ENCODE data around the gene PEX7. TPM values are rescaled to one million over a fixed set of nuclear protein-coding genes. Genes with fewer than 3 reads are reported as not detected.

The PEX7 gene
- total and polyA plus RNA-seq, 2 experiments from 2014 or later = 11.8 to 13.5 TPM

DNA sequence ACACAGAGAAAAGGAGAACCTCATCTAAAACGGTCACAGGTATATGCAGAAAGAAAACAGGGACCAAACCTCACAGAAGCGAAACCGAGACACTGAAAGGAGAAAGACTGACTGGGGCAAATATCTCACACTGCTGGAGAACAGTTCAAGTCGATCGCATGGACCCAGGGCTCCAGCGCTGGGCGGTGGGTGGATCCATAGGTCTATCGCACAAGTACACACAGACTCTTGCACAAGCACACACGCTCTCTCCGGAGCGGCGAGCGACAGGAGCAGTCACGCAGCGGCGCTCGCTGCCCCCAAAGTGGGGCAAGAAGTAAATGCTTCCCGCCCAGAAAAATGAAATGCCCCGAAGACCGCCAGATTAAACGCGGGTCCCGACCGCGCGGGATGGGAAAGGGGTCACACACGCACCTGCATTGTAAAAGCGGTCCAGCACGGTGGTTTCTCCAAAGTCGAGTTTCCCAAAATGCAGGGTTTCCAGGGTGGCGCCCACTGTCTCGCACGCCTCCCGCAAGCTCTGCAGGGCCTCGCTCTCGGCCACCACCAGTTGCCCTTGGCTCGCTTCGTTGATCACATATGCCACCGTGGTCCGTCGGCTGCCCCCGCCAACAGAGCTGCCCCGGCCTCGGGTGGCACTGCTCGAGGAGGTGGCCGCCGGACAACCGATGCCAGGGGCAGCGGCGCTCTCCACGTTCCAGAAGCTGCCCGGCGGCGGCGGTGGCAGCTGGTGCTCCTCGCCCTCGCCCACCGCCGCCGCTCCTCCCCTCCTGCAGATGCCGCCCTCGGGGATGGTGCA is 30.9 kb upstream of the PEX7 start:
- Histone ChIP-seq H3F3A (replicated peaks; ENCODE audit: low read depth) (0 out of 2 replicates have a peak, but pooled peaks cover 3% of the 10 kb centered on the region), H3K36me3 (ENCODE audit: insufficient read depth) (no peaks in the 10 kb centered on the region), H3K79me2 (replicated peaks; ENCODE audit: insufficient read depth) (no peaks in the 10 kb centered on the region), H3K27ac (ENCODE audit: low read depth) (no peak overlapping the region), H3K4me1 (ENCODE audit: insufficient read depth) (peaks cover 12% of the 10 kb centered on the region; the same call in 1 of the 2 replicates), H3K9me2 (ENCODE audit: insufficient read depth) (no peaks in the 10 kb centered on the region), H2AFZ (peak overlapping the region; percentile 69; the same call in 1 of the 2 replicates), H3K4me2 (peak overlapping the region; percentile 98), H4K20me1 (replicated peaks; ENCODE audit: insufficient read depth) (no peaks in the 10 kb centered on the region), H3K4me3 (peak overlapping the region; percentile 90), H3K27me3 (ENCODE audit: insufficient read depth) (peaks cover 60% of the 10 kb centered on the region)
- Mint-ChIP-seq H3K4me1 (peaks cover 6% of the 10 kb centered on the region; the same call in 2 of the 3 replicates), H3K4me3 (peak overlapping the region; percentile 79), H3K9me3 (no peaks in the 10 kb centered on the region; the same call in 2 of the 3 replicates), H3K27ac (no peak overlapping the region), H3K27me3 (ENCODE audit: insufficient read depth, low read depth, poor library complexity) (peaks cover 24% of the 10 kb centered on the region), H3K36me3 (ENCODE audit: low read depth) (no peaks in the 10 kb centered on the region; the same call in 2 of the 3 replicates)
- peak; percentile 17 for ATAC-seq
- DNase-seq (ENCODE audit: low spot score) = peak; percentile 45
- no peak for TF ChIP-seq STAT1 (IDR thresholded peaks at IDR 0.05; ENCODE audit: unreplicated experiment)
- TF ChIP-seq JUNB (IDR thresholded peaks at IDR 0.05; ENCODE audit: unreplicated experiment) = no peak
- TF ChIP-seq, protein P1, sequence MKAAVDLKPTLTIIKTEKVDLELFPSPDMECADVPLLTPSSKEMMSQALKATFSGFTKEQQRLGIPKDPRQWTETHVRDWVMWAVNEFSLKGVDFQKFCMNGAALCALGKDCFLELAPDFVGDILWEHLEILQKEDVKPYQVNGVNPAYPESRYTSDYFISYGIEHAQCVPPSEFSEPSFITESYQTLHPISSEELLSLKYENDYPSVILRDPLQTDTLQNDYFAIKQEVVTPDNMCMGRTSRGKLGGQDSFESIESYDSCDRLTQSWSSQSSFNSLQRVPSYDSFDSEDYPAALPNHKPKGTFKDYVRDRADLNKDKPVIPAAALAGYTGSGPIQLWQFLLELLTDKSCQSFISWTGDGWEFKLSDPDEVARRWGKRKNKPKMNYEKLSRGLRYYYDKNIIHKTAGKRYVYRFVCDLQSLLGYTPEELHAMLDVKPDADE (IDR thresholded peaks at IDR 0.05) = no peak
- TF ChIP-seq ZNF331 (CRISPR knock-in tag; IDR thresholded peaks at IDR 0.05; ENCODE audit: low read depth) = no peak
- TF ChIP-seq EZH2 (IDR thresholded peaks at IDR 0.05; ENCODE audit: low read depth, unreplicated experiment) = peak; percentile 73
- no peak for TF ChIP-seq ZNF114 (CRISPR knock-in tag; IDR thresholded peaks at IDR 0.05)
- TF ChIP-seq, protein P2, sequence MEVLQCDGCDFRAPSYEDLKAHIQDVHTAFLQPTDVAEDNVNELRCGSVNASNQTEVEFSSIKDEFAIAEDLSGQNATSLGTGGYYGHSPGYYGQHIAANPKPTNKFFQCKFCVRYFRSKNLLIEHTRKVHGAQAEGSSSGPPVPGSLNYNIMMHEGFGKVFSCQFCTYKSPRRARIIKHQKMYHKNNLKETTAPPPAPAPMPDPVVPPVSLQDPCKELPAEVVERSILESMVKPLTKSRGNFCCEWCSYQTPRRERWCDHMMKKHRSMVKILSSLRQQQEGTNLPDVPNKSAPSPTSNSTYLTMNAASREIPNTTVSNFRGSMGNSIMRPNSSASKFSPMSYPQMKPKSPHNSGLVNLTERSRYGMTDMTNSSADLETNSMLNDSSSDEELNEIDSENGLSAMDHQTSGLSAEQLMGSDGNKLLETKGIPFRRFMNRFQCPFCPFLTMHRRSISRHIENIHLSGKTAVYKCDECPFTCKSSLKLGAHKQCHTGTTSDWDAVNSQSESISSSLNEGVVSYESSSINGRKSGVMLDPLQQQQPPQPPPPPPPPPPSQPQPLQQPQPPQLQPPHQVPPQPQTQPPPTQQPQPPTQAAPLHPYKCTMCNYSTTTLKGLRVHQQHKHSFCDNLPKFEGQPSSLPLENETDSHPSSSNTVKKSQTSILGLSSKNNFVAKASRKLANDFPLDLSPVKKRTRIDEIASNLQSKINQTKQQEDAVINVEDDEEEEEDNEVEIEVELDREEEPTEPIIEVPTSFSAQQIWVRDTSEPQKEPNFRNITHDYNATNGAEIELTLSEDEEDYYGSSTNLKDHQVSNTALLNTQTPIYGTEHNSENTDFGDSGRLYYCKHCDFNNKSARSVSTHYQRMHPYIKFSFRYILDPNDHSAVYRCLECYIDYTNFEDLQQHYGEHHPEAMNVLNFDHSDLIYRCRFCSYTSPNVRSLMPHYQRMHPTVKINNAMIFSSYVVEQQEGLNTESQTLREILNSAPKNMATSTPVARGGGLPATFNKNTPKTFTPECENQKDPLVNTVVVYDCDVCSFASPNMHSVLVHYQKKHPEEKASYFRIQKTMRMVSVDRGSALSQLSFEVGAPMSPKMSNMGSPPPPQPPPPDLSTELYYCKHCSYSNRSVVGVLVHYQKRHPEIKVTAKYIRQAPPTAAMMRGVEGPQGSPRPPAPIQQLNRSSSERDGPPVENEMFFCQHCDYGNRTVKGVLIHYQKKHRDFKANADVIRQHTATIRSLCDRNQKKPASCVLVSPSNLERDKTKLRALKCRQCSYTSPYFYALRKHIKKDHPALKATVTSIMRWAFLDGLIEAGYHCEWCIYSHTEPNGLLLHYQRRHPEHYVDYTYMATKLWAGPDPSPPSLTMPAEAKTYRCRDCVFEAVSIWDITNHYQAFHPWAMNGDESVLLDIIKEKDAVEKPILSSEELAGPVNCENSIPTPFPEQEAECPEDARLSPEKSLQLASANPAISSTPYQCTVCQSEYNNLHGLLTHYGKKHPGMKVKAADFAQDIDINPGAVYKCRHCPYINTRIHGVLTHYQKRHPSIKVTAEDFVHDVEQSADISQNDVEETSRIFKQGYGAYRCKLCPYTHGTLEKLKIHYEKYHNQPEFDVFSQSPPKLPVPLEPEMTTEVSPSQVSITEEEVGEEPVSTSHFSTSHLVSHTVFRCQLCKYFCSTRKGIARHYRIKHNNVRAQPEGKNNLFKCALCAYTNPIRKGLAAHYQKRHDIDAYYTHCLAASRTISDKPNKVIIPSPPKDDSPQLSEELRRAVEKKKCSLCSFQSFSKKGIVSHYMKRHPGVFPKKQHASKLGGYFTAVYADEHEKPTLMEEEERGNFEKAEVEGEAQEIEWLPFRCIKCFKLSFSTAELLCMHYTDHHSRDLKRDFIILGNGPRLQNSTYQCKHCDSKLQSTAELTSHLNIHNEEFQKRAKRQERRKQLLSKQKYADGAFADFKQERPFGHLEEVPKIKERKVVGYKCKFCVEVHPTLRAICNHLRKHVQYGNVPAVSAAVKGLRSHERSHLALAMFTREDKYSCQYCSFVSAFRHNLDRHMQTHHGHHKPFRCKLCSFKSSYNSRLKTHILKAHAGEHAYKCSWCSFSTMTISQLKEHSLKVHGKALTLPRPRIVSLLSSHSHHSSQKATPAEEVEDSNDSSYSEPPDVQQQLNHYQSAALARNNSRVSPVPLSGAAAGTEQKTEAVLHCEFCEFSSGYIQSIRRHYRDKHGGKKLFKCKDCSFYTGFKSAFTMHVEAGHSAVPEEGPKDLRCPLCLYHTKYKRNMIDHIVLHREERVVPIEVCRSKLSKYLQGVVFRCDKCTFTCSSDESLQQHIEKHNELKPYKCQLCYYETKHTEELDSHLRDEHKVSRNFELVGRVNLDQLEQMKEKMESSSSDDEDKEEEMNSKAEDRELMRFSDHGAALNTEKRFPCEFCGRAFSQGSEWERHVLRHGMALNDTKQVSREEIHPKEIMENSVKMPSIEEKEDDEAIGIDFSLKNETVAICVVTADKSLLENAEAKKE (CRISPR knock-in tag; IDR thresholded peaks at IDR 0.05) = no peak
